GM18858 (cell line): ENCODE measurements around the gene KRT82.
A peak's percentile ranks its signal among the peaks of the same experiment; 100 is the strongest.

Experiments used
- ATAC-seq: cut with Tn5 transposase; IDR thresholded peaks from one replicate; pipeline ENCODE4 v1.9.1; 2021; ENCODE audit not compliant: unreplicated experiment

KRT82 gene

DNA sequence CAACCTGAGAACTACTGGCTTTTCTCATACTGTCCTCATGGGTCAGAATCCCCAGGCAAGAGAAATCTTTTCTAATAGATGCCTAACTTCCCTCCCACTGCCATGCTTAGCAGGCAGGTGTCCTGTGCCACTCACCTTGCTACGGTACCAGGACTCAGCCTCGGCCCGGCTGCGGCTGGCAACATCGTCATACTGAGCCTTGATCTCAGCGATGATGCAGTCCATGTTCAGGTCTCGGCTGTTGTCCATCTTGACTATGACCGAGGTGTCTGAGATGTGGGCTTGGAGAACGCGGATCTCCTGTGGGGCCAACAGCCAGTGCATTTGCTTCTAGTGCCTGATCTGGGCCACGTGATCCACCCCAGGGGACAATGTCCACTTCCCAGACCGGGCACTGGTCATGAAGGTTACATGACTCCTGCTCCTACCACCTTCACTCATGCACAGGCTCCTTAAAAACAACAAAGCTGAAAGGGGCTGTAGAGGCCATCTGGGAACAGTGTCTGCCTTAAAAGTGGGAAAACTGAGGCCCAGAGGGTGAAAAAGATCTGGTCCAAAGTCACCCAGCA, 42.9 kb downstream of the KRT82 start:
- no peak for ATAC-seq

DNA sequence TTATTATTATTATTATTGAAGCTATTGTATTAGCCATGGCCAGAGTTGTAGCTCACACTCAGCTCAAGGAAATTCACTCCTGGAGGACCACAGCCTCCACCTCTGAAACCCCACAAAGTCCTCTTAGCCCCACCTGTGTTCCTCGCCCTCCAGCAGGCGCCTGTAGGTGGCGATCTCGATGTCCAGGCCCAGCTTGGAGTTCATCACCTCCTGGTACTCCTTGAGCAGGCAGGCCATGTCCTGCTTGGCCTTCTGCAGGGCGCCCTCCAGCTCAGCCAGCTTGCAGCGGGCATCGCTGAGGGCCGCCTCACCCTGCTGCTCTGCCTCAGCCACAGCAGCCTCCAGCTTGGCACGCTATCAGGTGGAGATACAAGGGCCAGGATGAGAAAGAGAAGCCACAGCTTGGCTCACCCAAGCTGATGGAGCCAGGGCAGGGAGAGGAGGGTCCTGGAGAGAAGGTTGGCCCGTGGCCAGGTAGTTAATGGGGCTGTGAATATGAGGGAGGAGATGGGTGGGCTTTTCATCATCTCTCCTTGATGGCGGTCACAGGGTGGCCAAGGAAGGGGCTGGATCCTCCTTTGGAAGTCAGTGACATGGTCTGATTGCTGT, 43.9 kb downstream of the KRT82 start:
- ATAC-seq: no peak

DNA sequence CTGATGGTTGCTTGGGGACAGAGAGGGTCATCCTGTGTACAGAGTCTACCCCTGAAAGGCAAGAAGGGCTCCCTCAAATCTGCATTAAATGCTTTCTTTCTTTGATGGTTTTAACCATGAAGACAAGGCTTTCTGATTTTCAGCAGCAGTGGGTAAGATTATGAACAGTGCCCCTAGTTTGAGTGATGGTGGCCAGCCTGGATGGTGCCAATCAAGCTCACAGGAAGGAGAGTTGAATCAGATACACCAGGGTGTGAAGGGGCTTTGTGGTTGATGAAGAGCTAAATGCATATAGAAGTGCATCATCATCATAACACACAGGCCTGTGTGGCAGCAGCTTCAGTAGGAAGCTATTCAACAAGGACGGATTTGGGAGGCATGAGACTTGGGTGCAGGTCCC, 44.6 kb downstream of the KRT82 start:
- no peak for ATAC-seq

GRCh38 chr12:52360663-52361271, 45.4 kb downstream of the KRT82 start:
- no peak for ATAC-seq

DNA sequence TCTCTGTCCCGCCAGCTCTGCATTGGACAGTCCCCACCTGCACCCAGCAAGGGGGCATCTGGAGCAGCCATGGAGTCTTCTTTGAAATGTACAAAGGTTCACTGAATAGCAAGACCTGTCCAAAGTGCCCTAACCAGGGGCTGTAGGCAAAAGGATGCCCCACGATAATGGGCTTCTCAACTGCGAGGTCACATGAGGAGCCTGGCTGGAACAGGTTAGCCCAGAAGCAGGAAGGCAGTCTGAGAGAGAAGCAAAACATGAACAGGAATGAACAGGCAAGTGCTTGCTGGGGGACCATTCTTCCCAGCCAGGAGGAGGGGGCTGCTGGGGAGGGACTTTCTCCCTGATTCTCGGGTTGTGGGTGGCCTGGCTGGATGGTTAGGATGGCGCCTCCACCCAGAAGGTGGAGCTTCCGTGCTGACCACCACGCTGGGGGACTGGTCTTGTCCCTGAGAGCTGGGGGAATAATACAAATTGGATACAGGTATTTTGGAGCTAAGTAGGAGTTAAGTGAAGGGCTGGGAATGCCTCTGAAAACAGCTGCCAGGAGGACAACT, 46.0 kb downstream of the KRT82 start:
- no peak for ATAC-seq

- ATAC-seq: no peak
These were observed 46.5 kb downstream of the KRT82 start for GRCh38 chr12:52359621-52360061.

- peak; percentile 94 for ATAC-seq
These were observed 47.4 kb downstream of the KRT82 start for GRCh38 chr12:52358575-52359350.

DNA sequence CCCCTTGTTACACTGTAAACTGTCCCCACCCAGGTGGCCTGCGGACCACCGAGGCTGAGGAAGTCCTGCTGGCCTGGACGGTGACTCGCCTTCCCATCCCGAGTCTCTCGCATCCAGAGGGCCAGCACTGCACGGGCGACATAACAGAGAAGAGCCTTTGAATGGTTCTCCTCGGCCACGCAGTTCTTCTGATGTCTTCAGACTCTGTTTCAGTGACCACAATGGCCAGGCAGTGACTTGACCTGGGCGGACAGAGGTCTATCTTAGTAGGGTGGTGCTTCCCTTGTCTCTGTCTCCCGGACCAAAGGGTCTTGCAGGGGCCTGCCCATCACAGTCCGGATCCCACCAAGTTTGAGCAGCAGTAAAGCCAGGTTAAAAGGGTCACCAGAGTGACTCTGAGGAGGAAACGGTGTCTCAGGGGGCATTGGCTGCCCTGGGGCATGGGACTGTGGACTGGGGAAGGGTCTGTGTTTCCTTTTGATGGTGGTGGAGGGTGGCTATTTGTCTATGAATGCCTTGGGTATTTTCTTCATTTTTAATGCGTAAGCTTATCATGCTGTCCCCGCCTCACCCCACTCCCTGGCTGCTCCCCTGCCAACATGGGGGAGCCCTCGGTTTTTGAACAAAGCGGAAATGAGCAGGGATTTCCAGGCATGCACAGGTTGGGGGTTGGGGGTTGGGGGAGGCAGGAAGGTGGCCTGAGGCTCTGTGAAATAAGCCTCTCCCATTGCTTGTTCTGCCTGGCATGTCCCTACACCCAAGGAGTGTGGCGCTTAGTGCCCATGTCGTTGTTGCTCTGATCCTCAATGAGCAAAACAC, 49.2 kb downstream of the KRT82 start:
- ATAC-seq: no peak

- no peak for ATAC-seq
These were observed 49.9 kb downstream of the KRT82 start for GRCh38 chr12:52356031-52356761.

DNA sequence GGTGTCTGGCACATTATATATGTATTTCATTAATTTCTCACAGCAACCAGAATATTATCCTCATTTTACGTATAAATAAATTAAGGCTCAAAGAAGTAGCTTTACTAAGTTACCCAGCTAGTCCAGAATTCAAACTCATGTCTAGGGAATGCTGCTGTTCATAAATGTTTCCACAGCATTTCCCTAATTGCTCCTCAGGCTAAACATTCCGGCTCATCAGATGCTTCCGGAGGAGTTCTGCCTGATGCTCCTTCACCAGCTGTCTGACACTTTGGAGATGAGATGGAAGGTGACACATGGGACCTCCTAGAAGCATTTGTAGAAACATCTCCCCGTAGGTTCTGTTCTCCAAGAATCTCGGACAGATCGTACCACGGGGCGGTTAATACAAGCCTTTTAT, 51.0 kb downstream of the KRT82 start:
- no peak for ATAC-seq

DNA sequence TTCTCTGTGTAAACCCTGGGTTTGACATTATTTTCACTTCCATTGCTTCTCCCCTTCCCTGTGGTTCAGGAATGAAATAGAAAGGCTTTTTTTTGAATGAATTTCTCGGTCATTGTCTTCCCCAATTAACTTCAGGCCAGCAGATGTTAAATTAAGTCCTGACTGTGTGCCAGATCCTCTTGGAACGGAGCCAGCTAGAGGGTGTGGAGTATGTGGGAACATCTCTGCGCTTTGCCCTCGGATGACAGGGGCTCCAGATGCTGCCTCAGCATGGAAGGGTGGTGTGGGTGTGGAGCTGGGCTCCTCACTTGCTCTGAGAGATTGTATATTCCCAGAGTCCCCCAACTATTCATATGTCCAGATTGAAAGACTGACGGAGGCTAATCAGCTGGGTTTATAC, 51.9 kb downstream of the KRT82 start:
- ATAC-seq: no peak

DNA sequence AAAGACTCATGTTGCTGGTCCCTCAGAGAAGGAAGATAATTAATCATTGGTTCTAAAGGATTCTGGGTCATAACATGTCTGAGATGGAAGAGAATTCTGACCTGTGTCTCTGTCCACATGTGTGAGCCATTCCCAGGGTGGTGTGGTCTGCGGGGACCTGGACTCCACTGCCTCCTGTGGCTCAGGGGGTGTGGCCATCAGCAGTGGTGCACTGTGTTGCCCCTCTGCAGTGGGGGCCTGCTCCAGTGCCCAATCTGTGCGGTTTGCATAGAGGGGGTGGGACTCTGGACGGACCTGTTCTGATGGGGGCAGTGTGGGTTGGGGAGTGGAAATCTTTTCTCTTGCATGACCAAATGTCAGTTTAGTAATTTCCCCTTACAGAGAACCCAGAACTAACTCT, 52.4 kb downstream of the KRT82 start:
- ATAC-seq: no peak

DNA sequence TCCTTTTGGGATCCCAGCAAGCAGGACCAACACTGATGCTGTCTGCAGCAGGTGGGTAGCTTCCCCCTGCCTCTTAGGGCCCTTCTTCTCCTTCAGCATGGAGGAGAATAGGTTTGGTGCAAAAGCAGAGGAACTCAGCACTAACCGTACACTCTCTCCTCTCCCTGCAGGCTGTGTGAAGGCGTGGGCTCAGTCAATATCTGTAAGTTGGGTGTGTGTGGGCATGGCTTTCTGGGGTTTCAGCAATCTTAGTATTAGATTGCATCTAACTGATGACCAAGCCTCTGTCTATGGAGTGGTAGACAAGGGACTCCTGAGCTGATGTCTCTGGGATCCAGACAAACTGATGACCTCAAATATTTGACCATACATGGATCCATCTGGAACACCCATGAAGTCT, 53.2 kb downstream of the KRT82 start:
- ATAC-seq: no peak

DNA sequence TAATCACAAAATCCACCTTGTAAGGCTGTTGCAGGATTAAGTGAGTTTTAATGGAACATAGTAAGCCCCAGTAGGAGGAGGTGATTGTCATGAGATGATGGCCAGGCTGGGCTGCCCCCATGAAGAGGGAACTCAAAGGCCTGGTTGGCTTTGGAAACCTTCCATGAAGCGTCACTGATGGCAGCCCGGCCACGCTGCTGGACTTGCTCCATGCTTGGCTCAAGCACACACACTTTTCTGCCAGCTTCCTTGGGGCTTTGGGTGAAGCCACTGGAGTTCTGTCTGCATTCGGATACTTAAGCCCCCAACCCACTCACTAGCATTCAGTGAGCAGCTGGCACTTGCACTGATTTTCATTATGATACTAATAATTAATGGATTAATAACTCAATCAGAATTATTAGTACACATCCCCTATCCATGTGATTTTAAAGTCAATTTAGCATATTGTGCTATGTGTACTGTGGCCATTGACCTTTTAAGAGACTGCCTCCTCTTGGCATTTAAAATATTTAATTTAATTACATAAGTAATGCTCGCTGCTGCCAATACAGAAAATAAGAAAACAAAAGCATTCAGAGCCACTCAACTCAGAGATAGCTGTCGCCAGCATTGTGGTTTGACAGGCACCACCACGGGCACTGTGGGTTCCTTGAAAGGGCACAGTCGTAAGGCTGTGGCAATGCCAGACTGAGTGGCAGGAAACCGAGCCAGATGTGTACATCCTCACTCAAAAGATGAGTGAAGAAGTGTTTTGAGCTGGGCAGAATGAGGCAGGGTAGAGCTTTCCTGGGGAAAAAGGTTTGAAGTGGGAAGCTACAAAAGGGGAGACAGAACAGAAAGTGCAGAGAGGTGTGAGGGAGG, 54.7 kb downstream of the KRT82 start:
- ATAC-seq: no peak

- ATAC-seq: no peak
These were observed 55.3 kb downstream of the KRT82 start for GRCh38 chr12:52350786-52351185.

DNA sequence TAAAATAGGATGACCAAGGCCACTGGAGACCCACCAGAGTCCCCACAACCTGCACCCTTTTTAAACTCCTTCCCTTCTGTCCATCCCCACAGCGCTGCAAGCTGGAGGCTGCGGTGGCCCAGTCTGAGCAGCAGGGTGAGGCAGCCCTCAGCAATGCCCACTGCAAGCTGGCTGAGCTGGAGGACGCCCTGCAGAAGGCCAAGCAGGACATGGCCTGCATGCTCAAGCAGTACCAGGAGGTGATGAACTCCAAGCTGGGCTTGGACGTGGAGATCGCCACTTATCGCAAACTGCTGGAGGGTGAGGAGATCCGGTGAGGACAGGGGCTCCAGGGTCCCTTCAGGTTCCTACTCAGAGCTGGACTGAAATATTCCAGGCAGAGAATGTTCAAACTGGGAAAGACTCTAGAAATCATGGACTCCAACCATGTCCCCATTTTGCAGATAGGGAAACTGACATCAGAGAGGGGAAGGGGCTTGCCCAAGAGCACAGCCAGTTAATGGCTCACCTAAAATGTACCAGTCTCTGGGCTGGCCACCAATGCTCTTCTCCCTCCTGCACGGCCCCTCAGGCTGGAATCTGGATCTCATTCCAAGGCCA, 56.0 kb downstream of the KRT82 start:
- no peak for ATAC-seq

DNA sequence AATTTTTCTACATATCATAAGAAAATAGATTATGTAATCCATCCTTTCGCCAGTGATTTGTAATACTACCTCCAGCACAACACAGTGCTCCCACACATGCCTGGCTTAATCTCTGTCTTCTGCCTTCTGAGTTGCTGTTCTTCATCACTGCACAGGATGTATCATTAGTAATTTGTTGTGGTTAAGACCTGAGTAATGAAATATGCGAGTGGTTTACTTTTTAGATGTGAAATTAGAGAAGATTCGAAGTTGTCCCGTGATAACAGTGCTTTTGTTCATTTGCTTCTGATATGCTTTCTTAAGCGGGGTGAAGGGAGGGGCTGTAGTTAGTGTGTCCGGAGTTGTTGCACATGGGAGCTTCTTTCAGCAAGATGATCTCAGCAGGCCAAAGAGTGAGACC, 56.9 kb downstream of the KRT82 start:
- no peak for ATAC-seq

- no peak for ATAC-seq
These were observed 58.3 kb downstream of the KRT82 start for GRCh38 chr12:52347551-52348510.
